Skin of body (tissue), 2 donors: ENCODE measurements around the gene EIF4G3. TPM values are rescaled to one million over a fixed set of nuclear protein-coding genes. Genes with fewer than 3 reads are reported as not detected.
"Not testable (repeated sequence)": the region's sequence is repeated elsewhere in the genome, so short reads cannot be mapped to it uniquely, and the experiment has no call there.

ENCODE experiments used
- DNase-seq: peaks from one replicate; lab custom pipeline; 2025; lab: John Stamatoyannopoulos, UW
- total RNA-seq: library from RNA; depleted of rRNA; stranded (reverse); fragments of >200 nt; gene quantifications from one replicate; pipeline ENCODE4 v1.2.3, GENCODE V29; 2014

The EIF4G3 gene
- total RNA-seq, 1 donor from 2014 or later: 39.0 TPM

DNA sequence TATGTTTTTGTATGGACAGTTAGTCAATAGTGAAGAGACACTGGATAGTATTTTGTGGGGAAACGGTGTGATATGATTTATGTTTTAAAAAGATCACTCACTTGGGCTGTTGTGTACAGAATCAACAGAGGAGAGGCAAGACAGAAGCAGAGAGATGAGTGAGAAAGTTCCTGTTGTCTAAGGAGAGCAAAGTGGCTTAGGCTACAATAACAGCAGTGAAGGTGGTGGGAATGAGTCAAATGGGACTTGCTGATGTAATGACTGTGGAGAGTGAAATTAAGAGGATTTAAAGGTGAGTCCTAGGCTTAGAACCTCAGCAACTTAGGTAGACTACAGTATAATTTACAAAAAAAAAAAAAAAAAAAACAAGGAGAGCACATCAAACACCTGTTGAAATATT is 220.4 kb downstream of the EIF4G3 start:
- no peak for DNase-seq

DNA sequence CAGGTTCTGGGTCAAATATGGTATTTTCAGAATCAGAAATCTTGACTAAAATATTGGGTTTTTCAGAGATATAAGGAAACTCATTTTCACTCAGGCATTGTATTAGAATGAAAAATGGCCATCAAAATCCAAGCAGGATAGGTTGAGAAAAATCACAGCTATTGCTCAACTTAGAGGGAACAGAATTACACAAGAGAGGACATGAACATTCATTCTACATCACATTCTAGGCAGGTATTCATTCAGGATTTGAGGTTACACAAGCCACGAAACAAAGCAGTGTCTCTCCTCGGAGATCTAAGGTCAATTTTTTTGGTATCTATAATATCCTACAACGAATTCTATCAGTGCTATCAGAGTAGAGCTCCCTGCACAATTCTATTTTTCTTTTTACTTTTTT is 226.0 kb downstream of the EIF4G3 start:
- no peak for DNase-seq

DNA sequence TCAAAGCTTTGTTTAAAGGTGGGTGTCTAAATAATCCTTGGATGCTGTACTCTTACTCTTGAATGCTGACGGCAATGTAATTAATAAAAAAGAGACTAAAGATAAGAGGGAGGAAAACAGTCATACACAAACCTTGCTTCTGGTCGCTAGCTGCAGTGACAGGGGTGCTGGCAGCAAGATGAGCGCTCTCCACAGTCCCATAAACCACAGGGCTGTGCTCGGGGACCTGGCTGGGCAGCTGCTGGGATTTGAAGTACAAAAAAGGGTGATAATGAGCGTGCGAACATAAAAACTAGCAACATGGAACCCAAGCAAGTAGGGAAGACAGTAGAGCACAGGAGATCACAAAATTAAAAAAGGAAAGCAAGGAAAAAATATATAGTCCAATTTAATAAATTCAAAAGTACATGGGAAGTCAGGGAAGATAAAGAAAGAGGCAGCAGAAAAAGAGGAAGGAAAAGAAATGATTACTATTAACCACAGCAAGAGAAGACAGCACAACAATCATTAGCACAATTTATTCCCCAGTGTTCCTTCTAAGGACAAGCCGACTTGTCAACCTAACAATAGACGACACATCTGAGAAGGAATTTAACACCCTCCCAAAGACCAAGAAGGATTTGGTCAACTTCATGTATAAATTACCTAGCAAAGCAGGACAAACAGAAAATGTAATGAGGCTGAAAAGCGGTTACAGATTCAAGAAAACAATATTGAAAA is 226.7 kb downstream of the EIF4G3 start:
- no peak for DNase-seq

DNA sequence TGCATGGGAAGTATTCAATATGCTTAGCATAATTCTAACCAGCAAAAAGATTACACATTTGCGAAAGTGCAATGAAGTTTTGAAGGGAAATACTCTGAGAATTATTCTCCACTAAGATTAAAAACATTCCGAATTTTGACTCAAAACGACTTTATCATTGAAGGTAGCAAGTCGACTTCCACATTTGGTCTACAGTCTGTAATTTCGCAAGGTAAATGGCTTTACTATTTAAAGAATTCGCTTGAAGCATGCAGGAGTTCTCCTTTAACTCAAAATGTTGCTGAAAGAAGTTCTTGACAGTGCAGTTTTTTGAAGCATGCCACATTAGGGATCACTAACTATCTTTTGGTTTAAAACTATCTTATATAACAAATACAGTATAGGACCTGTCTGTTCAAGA is 228.6 kb downstream of the EIF4G3 start:
- no peak for DNase-seq

DNA sequence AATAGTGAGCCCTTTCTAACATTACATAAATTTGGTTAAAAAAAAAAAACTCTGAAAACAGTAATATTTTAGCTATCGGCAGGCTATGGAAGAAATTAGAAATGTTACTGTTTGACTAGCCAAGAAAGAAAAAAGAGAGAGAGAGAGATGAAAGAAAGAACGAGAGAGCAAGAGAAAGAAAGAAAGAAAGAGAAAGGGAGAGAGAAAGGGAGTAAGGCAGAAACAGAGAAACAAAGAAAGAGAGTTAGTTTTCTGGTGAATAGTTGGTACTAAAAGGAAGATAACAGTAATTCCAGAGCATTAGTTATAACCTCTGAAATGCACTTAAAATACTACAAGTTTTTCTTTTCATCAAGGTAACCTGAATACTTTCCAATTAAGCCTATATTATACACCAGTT is 229.3 kb downstream of the EIF4G3 start:
- no peak for DNase-seq

DNA sequence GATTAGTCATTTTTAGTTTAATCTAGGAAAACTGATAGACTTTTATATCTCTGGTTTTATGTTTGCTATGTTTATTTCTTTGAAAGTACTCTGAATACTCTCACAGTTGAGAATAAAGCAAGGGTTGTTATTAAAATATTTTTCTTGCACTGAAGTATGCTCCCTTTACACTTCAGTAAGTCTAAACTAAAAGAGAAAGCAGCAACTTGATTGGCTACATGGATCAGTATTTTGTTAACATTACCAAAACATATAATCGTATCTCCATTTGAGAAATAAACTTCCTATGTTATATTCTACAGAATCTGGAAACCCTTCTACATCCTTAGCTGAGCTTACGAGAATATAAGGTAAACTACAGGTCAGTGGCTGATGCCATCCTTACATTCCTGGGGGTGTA is 240.1 kb downstream of the EIF4G3 start:
- DNase-seq: no peak

DNA sequence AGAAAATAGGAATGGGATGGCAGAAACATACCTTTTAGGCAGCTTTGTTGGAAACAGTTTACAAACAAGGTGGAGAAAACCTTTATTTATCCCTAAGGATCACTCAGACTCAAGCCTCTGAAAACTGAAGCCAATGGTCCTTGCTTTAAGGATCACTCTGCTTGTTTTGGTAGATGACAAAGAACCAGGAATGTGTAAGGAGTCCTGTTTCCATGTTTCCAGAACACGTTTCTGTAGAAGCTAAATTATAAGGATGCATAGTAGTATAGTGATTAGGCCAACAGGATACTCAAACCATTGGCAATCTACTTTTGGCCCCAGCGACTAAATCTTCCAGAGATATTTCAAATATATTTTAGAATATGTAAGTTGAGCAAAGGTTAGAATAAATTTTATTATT is 240.5 kb downstream of the EIF4G3 start:
- no peak for DNase-seq

DNA sequence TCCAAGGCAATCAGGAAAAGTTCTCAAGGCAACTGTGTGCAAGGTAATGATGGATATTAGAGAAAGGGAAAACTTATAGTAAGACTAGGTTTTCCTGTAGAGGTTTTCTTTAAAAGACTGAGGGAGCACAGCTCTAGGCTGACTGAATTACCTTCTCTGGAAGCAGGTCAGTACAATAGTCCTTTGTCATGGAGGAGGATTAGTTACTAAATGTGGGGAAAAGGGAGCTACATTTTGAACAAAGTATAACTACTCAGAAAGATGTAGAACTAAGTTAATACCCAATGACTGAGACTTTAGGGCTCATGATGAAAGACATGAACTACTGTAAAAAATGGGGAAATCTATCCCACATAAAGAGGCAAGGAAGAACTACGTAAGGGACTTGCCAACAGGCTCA is 241.0 kb downstream of the EIF4G3 start:
- DNase-seq: no peak

DNA sequence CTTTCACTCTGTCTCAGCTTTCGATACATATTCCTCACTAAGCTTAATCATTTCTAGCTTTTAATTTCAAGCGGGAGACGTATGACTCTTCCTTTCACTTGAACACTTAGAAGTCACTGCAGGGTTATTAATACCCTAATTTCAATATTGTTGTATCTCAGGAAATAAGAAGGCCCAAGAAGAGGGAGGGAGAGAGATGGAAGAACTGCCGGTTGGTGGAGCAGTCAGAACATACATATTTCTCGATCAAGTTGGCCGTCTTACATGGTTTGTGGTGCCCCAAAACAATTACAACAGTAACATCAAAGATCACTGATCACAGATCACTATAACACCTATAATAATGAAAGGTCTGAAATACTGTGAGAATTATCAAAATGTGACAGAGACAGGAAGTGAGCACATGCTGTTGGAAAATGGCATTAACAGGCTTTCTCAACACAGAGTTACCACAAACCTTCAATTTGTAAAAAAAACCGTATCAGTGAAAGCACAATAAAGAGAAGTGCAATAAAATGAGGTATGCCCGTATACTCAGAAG is 244.2 kb downstream of the EIF4G3 start:
- DNase-seq: no peak

DNA sequence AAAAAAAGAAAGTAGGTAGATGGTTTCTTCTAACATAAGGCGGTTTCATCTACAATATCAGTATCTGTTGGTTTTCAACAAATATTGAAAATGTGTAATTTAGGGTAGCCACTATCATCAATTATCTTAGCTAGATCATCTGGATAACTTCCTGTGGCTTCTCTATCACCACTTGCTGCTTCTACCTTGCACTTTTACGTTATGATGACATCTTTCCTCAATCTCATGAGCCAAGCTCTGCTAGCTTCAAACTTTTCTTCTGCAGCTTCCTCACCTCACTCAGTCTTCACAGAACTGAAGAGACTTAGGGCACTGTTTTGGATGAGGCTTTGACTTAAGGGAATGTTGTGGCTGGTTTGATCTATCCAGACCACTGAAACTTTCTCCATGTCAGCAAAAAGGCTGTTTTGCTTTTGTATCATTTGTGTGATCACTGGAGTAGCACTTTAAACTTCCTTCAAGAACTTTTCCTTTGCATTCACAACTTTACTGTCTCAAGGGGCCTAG is 244.7 kb downstream of the EIF4G3 start:
- no peak for DNase-seq

DNA sequence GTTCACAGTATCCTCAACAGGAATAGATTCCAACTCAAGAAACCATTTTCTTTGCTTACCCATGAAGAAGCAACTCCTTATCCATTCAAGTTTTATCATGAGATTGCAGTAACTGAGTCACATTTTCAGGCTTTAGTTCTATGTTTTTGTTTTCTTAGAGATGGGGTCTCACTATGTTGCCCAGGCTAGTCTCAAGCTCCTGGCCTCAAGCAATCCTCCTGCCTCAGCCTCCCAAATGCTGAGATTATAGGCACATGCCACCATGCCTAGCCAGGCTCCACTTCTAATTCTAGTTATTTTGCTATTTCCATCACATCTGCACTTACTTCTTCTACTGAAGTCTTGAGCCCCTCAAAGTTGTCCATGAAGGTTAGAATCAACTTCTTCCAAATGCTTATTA is 246.3 kb downstream of the EIF4G3 start:
- no peak for DNase-seq

DNA sequence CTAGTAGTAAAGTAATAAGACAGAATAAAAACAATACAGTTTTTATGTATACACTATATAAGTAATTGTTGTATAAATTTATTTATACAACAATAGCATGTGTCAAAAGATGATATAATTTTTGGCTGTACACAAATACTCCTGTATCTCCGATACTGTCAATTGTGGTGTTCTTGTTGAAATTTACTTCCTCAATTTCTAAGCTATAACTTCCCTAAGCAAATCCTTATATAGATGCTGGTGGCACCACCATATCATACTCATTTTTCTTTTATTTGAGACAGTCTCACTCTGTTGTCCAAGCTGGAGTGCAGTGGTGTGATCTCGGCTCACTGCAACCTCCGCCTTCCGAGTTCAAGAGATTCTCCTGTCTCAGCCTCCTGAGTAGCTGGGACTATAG is 248.6 kb downstream of the EIF4G3 start:
- DNase-seq: no peak

DNA sequence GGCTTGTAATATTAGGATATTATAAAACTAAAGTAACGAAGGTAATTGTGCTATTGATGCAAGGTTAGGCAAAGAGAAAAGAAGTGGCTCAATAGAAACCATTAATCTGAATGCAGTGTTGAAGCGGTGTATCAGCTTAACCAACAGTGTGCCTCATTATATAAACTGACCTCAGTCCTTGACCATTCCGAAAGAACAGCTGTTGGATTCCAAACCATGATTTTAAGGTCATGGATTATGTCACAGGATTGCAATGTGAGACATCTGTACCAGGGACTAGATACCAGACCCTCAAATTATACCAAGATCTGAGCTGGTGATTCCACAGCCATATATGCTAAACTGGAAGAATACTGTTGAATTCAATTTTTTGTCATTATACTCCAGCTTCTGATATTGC is 255.4 kb downstream of the EIF4G3 start:
- peak; percentile 11 for DNase-seq

DNA sequence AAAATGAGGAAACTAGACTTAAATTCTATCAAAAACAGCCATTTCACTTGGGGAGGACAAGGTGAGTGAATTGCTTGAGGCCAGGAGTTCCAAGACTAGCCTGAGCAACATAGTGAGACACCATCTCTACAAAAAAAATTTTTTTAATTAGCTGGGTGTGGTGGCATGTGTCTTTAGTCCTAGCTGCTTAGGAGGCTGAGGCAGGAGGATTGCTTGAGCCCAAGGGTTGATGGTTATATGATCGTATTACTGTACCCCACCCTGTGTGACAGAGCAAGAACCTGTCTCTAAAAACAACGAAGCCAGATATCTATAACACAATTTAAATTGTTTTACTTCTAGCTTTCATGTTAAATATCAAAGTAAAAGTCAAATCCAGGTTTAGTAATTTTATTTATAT is 263.5 kb downstream of the EIF4G3 start:
- no peak for DNase-seq

DNA sequence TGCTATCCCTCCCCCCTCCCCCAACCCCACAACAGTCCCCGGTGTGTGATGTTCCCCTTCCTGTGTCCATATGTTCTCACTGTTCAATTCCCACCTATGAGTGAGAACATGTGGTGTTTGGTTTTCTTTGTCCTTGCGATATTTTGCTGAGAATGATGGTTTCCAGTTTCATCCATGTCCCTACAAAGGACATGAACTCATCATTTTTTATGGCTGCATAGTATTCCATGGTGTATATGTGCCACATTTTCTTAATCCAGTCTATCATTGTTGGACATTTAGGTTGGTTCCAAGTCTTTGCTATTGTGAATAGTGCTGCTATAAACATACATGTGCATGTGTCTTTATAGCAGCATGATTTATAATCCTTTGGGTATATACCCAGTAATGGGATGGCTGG is 269.2 kb downstream of the EIF4G3 start:
- DNase-seq: not testable (repeated sequence)

DNA sequence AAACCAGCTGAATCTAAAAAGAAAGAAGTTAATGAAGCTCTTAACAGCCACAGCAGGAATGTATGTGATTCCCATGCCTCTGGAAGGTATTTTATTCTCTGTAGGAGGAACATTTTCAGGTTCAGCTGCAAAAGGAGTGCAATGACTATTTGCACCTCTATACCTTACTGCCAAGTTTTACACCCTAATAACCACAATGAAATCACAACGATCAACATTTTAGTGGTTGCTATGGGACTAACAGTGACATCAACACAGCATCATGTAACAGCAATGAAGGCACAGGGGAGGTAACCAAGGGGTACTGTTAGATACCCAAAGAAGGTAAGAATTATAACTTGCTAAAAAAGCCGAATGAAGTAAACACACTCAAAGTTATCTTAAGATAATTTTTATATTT is 273.3 kb downstream of the EIF4G3 start:
- no peak for DNase-seq

DNA sequence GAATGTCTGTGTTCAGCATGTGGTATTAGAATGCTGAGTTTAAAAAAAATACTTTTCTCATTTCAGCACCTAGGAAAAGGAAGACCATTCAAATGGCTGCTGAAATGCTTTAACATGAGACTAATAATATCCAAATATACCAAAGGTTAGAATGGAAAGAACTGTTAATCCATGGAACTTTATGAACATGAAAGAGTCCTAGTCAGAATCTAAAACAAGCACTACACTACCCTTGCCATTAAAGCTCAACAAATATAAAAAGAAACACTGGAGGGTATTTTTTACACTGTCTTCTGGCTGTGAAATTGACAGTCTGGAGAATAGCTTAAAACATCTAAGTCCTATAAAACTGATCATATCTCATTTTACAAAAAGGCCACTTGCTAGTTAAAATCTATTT is 276.6 kb downstream of the EIF4G3 start:
- no peak for DNase-seq

DNA sequence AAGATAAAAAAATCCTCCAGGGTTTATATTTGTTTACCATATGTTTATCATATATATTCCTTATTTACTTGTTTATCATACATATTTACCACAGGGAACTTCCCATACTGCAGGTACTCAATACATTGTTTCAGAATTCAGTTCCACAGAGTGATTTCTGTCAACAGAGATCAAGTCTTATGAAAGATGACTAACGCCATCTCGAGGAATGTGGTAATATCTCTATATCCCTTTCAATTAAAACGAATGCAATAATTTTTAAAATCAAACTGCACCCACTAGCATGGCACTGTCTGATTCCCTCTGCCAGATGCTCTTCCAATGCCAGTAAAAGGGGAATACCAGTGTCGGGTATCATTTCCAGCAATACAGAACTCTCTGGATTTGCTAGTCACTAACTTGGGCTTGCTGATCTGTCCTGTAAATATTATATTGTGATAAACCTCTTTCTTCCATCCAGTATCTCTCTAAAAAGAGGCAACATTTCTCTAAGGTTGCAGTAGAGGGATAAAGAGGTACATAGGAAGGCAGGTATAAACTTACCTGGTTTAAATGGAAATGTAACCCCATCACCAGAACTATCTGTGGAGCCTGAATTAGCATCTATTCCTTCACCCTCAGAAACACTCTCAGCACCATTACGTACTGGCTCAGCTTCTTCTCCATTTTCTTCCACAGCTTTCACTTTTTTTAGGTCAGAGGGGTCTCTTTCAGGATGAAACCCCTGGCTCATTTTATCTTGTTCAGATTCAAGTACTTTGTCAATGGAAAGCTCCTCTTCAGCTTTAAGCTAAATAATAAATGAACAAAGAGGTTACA is 277.3 kb downstream of the EIF4G3 start:
- DNase-seq: no peak

DNA sequence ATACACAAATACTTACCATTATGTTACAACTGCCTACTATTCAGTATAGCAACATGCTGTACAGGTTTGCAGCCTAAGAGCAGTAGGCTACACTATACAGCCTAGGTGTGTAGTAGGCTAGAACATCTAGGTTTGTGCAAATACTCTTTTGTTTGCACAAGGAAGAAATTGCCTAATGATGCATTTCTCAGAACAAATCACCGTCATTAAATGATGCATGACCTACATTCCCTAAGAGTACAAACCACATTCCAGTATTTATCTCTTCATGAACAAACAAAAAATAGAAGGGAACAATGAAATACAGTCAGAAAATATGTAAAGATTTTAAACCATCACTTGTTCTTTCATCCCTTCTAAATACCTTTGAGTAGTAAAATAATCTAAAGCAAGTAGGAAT is 279.9 kb downstream of the EIF4G3 start:
- no peak for DNase-seq

DNA sequence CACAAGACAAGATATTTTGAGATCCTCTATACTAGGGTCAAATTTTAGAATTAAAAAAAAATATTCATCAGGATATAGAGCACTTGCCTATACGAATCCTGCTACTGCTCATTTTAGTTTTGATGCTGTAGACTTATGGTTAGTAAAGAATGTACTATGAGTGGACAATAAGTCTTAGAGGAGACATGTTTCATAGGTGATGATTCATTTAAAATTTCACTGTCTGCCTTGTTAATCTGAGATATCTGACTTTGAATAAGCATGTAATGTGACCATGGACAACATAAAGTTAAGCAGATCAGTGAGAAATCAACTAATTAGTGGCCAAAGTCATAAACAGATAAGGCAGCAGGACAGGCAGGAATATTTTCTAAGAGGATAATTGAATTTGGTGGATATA is 282.8 kb downstream of the EIF4G3 start:
- no peak for DNase-seq

DNA sequence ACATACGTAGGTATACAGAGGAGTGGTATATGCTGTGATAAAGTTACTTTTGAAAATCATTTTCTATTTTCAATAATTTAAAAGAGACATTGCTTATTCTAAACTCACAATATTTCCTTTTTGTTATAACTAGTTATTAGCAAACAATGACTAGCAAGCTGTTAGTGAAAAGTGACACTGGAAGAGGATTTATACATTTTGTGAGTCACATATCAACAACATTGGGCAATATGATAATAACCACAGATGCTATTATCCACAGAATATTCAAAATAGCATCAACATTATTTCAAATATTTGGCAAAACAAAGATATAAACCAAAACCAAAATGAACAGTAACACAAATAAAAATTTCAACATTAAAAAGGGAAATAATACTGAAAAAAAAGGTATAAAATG is 285.6 kb downstream of the EIF4G3 start:
- no peak for DNase-seq

DNA sequence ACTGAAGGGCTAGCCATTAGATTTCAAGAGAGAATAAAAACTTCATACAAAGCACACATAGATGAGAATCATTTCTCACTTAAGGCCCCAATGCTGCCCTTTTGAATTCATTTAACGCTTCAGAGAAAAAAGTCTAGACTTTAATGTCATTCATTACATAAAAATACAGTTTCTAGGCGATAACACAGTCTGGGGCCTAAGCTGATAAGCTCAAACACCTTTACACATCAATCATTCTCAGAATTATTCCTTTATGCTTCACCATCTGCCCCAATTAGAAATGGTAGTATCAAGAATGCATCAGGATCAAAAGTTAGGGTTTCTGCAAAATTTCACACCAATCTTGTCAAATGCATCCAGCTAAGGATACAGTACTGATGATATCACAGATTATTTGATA is 289.5 kb downstream of the EIF4G3 start:
- DNase-seq: no peak

DNA sequence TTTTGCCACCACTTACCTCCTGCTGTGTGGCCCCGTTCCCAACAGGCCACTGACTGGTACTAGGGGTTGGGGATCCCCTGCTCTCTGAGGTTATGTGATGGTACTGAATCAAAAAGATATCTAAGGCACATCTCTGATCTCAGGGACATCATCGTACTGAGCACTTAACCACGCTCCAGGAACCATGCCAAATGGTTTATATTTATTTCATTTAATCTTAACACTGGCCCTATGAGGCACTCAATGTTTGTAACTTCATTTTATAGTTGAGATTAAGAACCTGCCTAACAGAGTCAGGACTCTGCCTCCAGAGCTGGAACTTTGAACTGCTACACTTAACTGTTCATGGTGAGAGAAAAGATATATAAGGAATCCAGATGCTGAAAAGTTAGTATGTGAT is 291.6 kb downstream of the EIF4G3 start:
- no peak for DNase-seq
